HG03354 (cell line): ENCODE measurements around the gene ZBTB25.

Source experiments
- ATAC-seq: cut with Tn5 transposase; IDR thresholded peaks from one replicate; pipeline ENCODE4 v1.9.1; 2021; ENCODE audit warnings: mild to moderate bottlenecking; ENCODE audit not compliant: unreplicated experiment, poor library complexity, severe bottlenecking

Gene ZBTB25

DNA sequence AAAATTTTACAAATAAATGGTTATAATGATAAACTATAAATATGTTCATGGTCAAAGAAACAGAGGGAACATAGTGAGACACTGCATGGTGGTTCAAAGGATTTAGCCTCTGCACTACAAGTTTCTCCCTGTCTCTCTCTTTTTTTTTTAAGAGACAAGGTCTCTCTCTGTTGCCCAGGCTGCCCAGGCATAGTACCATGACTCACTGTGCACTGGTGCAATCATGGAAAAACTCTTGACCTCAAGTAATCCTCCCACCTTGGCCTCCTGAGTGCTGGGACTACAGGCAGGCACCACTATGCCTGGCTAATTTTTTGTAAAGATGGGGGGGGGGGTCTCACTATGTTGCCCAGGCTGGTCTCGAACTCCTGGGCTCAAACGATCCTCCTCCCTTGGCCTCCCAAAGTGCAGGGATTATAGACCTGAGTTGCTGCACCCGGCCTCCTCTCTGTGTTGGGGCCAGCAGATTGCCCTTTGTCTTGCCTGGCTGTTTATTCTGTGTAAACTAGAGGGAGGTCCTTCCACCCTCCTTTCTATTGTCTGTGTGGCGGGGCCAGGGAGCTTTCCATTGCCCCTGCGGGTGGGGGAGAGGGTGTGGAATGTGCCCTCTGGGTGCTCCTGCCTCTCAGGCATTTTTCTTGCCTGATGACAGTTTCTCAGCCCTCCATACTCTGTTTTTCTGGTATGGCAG lies 93.4 kb downstream of the ZBTB25 start:
- ATAC-seq: no peak

DNA sequence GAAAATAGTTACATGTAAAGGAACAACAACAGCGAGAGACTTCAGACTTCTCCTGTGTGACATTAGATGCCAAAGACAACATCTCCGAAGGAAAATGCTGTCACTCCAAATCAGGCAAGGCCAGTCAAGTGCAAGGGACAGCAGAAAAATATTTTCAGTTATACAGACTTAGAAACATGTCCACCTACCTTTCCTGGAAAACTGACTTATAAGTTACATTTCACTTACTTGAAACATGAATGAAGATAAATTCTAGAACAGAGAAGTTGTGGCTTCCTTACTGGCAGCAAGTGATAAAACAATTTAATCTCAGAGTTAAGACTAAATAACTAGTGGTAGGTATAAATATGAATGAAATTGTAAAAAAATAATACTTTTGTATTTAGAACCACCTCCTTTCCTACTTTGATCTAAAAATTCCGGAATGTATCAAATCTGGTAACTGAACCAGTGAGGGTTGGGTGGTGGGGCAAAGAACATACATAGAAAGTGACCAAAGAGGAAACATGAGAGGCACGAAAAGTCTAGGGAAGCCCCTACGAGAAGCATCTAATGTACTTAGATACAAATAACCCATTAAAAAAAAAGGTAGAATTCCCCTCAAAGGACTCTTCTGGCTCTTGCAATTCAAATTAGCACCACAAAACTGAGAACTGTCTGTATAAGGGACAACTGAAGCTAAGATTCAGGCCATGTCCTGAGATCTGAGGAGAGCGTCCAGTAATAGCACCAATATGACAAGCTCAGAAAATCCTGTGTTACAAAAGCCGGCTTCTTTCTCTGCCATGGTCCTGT lies 94.3 kb downstream of the ZBTB25 start:
- ATAC-seq: peak; percentile 43

DNA sequence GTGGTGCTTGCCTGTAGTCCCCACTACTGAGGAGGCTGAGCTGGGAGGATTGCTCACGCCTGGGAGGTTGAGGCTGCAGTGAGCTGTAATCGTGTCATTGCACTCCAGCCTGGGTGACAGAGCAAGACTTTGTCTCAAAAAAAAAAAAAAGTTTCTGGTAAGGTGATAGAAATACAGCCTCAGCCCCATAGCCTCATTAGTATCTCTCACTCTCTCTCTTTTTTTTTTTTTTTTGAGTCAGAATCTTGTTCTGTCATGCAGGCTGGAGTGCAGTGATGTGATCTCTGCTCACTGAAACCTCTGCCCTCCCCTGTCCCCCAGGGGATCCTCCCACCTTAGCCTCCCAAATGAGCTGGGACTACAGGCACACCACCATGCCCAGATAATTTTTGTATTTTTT lies 96.3 kb downstream of the ZBTB25 start:
- ATAC-seq: peak; percentile 53

DNA sequence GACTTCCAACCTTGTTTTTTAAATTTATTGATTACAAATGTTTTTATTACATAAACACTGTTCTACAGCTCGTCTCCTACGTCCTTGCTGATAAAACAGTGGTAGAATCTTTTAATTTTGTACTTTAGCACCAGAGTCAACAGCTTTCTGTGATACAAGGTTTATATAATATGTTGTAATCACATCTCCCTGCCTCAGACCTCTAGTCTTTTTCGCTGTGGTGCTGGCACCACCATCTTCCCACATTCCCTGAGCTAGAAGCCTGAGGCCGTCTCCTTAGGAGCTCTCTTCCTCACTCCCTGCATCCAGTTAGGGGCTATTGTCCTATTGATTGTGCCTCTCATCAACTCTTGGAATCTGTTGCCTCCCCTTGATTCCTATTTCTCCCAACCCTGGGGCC lies 98.3 kb downstream of the ZBTB25 start:
- ATAC-seq: no peak

DNA sequence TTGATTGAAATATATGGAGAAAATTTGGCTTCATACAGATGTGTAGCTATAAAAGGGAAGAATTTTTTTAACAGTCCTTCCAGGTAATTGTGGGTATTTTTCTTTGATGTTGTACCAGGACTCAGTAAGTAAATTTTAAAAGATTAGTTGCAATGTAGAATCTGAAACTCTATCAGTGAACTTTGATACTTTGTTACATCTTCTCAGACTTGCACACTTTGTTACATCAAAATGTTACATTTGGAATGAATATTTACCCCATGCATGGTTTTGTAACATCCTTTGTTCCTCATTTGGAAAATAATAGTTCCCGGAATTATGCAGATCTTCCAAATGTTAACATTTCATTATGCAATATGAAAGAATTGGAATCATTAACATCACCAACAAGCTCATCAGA lies 101.7 kb downstream of the ZBTB25 start:
- ATAC-seq: no peak

DNA sequence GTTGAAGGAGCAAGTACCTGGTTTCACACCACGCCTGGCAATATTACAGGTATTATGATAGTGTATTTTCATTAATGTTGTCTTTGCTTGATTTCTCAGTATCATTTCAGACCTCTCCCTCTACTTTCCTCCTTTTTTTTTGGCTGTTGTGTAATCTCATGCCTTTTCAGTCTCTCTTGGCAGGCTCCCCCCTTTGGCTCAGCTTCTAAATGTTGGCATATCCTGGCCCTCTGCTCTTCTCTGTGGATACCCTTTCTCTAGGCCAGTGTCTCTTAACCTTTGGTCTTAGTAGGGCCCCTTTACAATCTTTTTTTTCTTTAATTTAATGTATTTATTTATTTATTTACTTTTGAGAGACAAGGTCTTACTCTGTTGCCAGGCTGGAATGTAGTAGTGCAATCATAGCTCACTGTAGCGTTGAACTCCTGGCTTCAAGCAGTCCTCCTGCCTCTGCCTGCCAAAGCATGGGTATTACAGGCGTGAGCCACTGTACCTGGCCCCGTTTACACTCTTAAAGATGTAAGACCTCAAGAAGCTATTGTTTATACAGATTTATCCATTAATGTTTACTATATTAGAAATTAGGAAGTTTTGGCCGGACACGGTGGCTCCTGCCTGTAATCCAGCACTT lies 102.7 kb downstream of the ZBTB25 start:
- no peak for ATAC-seq
